Loucy (cell line): ENCODE measurements around the gene F2R.

ENCODE experiments used
- H2AFZ ChIP-seq: fragments of 200-600 bp; sonication (generic); 2 replicates; pipeline ENCODE4 v1.6.0; 2016; ENCODE audit warnings: antibody characterized with exemption, mild to moderate bottlenecking, low read length, moderate library complexity
- H3F3A ChIP-seq: fragments of 200-600 bp; 2 replicates; pipeline ENCODE4 v1.6.0; 2016; ENCODE audit warnings: antibody characterized with exemption, low read depth, mild to moderate bottlenecking
- H3K27me3 ChIP-seq: fragments of 200-600 bp; sonication (generic); 2 replicates; pipeline ENCODE4 v1.6.1; 2014; ENCODE audit warnings: low read length, mild to moderate bottlenecking; ENCODE audit not compliant: insufficient read depth, poor library complexity, severe bottlenecking
- H3K36me3 ChIP-seq: fragments of 200-600 bp; sonication (generic); 2 replicates; pipeline ENCODE4 v1.6.1; 2016; ENCODE audit warnings: low read length; ENCODE audit not compliant: insufficient read depth
- H3K4me1 ChIP-seq: fragments of 200-600 bp; sonication (generic); 2 replicates; pipeline ENCODE4 v1.5.1; 2014; ENCODE audit warnings: low read length, mild to moderate bottlenecking; ENCODE audit not compliant: insufficient read depth, poor library complexity, severe bottlenecking
- H3K4me2 ChIP-seq: fragments of 200-600 bp; sonication (generic); 2 replicates; pipeline ENCODE4 v1.6.0; 2014; ENCODE audit warnings: antibody characterized with exemption, low read length, low read depth, mild to moderate bottlenecking; ENCODE audit not compliant: poor library complexity, severe bottlenecking
- H3K4me3 ChIP-seq: fragments of 200-600 bp; sonication (generic); 2 replicates; pipeline ENCODE4 v1.5.1; 2014; ENCODE audit warnings: low read length, mild to moderate bottlenecking, mixed read lengths; ENCODE audit not compliant: poor library complexity, severe bottlenecking
- H3K79me2 ChIP-seq: fragments of 200-600 bp; sonication (generic); 2 replicates; pipeline ENCODE4 v1.6.1; 2014; ENCODE audit warnings: low read length; ENCODE audit not compliant: insufficient read depth
- H3K9ac ChIP-seq: fragments of 200-600 bp; sonication (generic); 2 replicates; pipeline ENCODE4 v1.6.0; 2014; ENCODE audit warnings: mild to moderate bottlenecking, low read depth, low read length, moderate library complexity; ENCODE audit not compliant: poor library complexity, severe bottlenecking
- H3K9me2 ChIP-seq: fragments of 200-600 bp; sonication (generic); replicated peaks from 2 replicates; pipeline ENCODE4 v1.6.1; 2016; ENCODE audit warnings: low read depth, low read length, mixed read lengths
- H3K9me3 ChIP-seq: fragments of 200-600 bp; sonication (generic); 2 replicates; pipeline ENCODE4 v1.6.1; 2014; ENCODE audit warnings: mild to moderate bottlenecking, antibody characterized with exemption, low read length, low read depth; ENCODE audit not compliant: insufficient read depth
- H4K20me1 ChIP-seq: fragments of 200-600 bp; sonication (generic); 2 replicates; pipeline ENCODE4 v1.6.0; 2014; ENCODE audit warnings: antibody characterized with exemption, low read length, mild to moderate bottlenecking; ENCODE audit not compliant: insufficient read depth, poor library complexity, severe bottlenecking
- CTCF ChIP-seq: fragments of 200-600 bp; sonication (generic); conservative IDR thresholded peaks from 2 replicates; pipeline ENCODE4 v1.5.1; 2014; ENCODE audit warnings: mild to moderate bottlenecking, antibody characterized with exemption, low read length
- EZH2phosphoT487 ChIP-seq: fragments of 200-600 bp; IDR thresholded peaks from 2 replicates; pipeline ENCODE4 v1.6.1; 2018; ENCODE audit warnings: antibody characterized with exemption, mild to moderate bottlenecking, moderate library complexity, borderline replicate concordance

F2R gene

GRCh38 chr5:76746677-76747076 is 30.8 kb downstream of the F2R start:
- Histone ChIP-seq H3K79me2 (no peaks in the 10 kb centered on the region), H3K27me3 (no peaks in the 10 kb centered on the region), H4K20me1 (no peaks in the 10 kb centered on the region), H3F3A (no peaks in the 10 kb centered on the region), H3K4me3 (no peak overlapping the region), H2AFZ (no peak overlapping the region; the same call in 1 of the 2 replicates), H3K36me3 (no peaks in the 10 kb centered on the region), H3K9me3 (no peaks in the 10 kb centered on the region), H3K4me2 (no peak overlapping the region), H3K9me2 (no peaks in the 10 kb centered on the region), H3K4me1 (no peaks in the 10 kb centered on the region), H3K9ac (no peak overlapping the region)
- TF ChIP-seq CTCF (peak; percentile 52), EZH2phosphoT487 (no peak)

- Histone ChIP-seq H3K4me1 (no peaks in the 10 kb centered on the region), H3K4me2 (no peak overlapping the region), H3F3A (no peaks in the 10 kb centered on the region), H4K20me1 (no peaks in the 10 kb centered on the region), H3K9me3 (no peaks in the 10 kb centered on the region), H3K4me3 (no peak overlapping the region), H3K9me2 (no peaks in the 10 kb centered on the region), H3K79me2 (no peaks in the 10 kb centered on the region), H2AFZ (no peak overlapping the region), H3K9ac (no peak overlapping the region), H3K27me3 (no peaks in the 10 kb centered on the region), H3K36me3 (no peaks in the 10 kb centered on the region)
- TF ChIP-seq EZH2phosphoT487 (no peak), CTCF (no peak)
Measured at GRCh38 chr5:76747706-76748105, 31.8 kb downstream of the F2R start.

- TF ChIP-seq EZH2phosphoT487 (no peak), CTCF (no peak)
Measured at GRCh38 chr5:76751291-76751690, 35.4 kb downstream of the F2R start.

More at GRCh38 chr5:76751291-76751690, 35.4 kb downstream of the F2R start:
- Histone ChIP-seq H3K9me2 (no peaks in the 10 kb centered on the region), H3K9ac (no peak overlapping the region), H3K36me3 (no peaks in the 10 kb centered on the region), H3K4me2 (no peak overlapping the region), H3K9me3 (no peaks in the 10 kb centered on the region), H3F3A (no peaks in the 10 kb centered on the region), H3K79me2 (no peaks in the 10 kb centered on the region), H3K4me3 (no peak overlapping the region), H2AFZ (no peak overlapping the region), H4K20me1 (no peaks in the 10 kb centered on the region), H3K4me1 (peaks cover 6% of the 10 kb centered on the region), H3K27me3 (no peaks in the 10 kb centered on the region)
